Stomach (tissue), 9 donors: ENCODE measurements around the gene MFNG. TPM values are rescaled to one million over a fixed set of nuclear protein-coding genes. Genes with fewer than 3 reads are reported as not detected.
A peak's percentile ranks its signal among the peaks of the same experiment; 100 is the strongest.

Experiments used
- DNase-seq, 2 donors: peaks; one replicate each; pipeline versions ENCODE4 v3.0.0 to v3.0.0-alpha.2; 2013 to 2019
- H3K27ac ChIP-seq, 5 donors: fragments of 200-600 bp in 4 of 5; sonication (generic) in 4 of 5; one replicate each; pipeline ENCODE4 v1.5.1; 2013 to 2019; ENCODE audit warnings: mild to moderate bottlenecking in 1 of 5, moderate library complexity in 1 of 5
- H3K27me3 ChIP-seq, 3 donors: fragments of 200-600 bp; sonication (generic); one replicate each; pipeline ENCODE4 v1.5.1; 2017 to 2019; ENCODE audit warnings: mixed run types in 1 of 3
- H3K36me3 ChIP-seq, 4 donors: fragments of 200-600 bp; sonication (generic); 1 replicate in 3 of 4; 2 replicates in 1 of 4; pipeline ENCODE4 v1.5.1; 2016 to 2019
- H3K4me1 ChIP-seq, 4 donors: fragments of 200-600 bp; sonication (generic); one replicate each; pipeline ENCODE4 v1.5.1; 2016 to 2019
- H3K4me3 ChIP-seq, 4 donors: fragments of 200-600 bp; sonication (generic) in 3 of 4; one replicate each; pipeline ENCODE4 v1.5.1; 2016 to 2019; ENCODE audit warnings: mild to moderate bottlenecking in 1 of 4
- H3K9me3 ChIP-seq, 4 donors: fragments of 200-600 bp; sonication (generic); one replicate each; pipeline ENCODE4 v1.5.1; 2016 to 2019
- EP300 ChIP-seq: sonication (generic); formaldehyde crosslinking; IDR thresholded peaks from one replicate; pipeline ENCODE4 v1.6.1; 2017; ENCODE audit warnings: antibody characterized with exemption
- POLR2A ChIP-seq, 4 donors: fragments of 450-650 bp; IDR thresholded peaks; one replicate each; pipeline ENCODE4 v1.6.1; 2016; ENCODE audit warnings: antibody characterized with exemption in 4 of 4, control low read depth in 2 of 4, mild to moderate bottlenecking in 1 of 4, moderate library complexity in 1 of 4
- POLR2AphosphoS5 ChIP-seq, 3 donors: sonication (generic); formaldehyde crosslinking; IDR thresholded peaks; one replicate each; pipeline ENCODE4 v1.6.1; 2016; ENCODE audit warnings: antibody characterized with exemption in 3 of 3
- WGBS, 5 donors: extraction: QIAGEN DNeasy Blood & Tissue Kit in 3 of 5; methylation state at CpG; one replicate each; pipeline versions ENCODE4 v1.1.5 to v1.1.7; 2013 to 2018; 5-methylcytosine and 5-hydroxymethylcytosine counted together
- intact Hi-C: fragments of 100-400 bp; cut with DNase I; formaldehyde crosslinking; loops from one replicate; pipeline ENCODE4 v1.15.1; 2023; ENCODE audit warnings: low total_unique reads
- polyA plus RNA-seq, 3 donors: library from polyadenylated mRNA; stranded (reverse); fragments of 200-250 nt; gene quantifications; one replicate each; pipeline ENCODE4 v1.2.3, GENCODE V29; 2013
- total RNA-seq, 5 donors: library from RNA; depleted of rRNA; stranded (reverse); fragments of >200 nt; gene quantifications; one replicate each; pipeline versions ENCODE4 v1.1.0 to v1.2.3, GENCODE V29; 2014 to 2016
- TF ChIP-seq, protein P1 (sequence below), 7 experiments: fragments of 450-650 bp in 4 of 7; fragments of 200-600 bp in 3 of 7; sonication (generic) in 3 of 7; IDR thresholded peaks; one replicate each; pipeline ENCODE4 v1.5.1; 2016 to 2019; ENCODE audit warnings: antibody characterized with exemption in 7 of 7, control low read depth in 2 of 7, mild to moderate bottlenecking in 1 of 7
- donor health status: healthy with polysubstance abuse.
- donor health status: Bipolar disorder and iron deficiency.
- donor health status: healthy.

MFNG gene
- total and polyA plus RNA-seq, 8 donors = 1.7 to 86.4 (median 8.5) TPM

- peak in 1 of 2 donors; percentile 60 for DNase-seq
- no peaks in the 10 kb centered on the region for H3K9me3 ChIP-seq
- intact Hi-C loops = no loop called here
- H3K27ac ChIP-seq = peak overlapping the region; percentile 59 to 81 (median 73)
- 8 to 21% (median 8%) methylated on average over 36 to 63 of the region's 63 CpGs for WGBS, 5 donors
- peaks cover 5 to 45% (median 33%) of the 10 kb centered on the region in 4 donors for H3K4me1 ChIP-seq
- peaks cover 0 to 21% (median 15%) of the 10 kb centered on the region in 4 donors for H3K36me3 ChIP-seq
- TF ChIP-seq POLR2A (IDR thresholded peaks at IDR 0.05) (no peak), EP300 (no peak), POLR2AphosphoS5 (IDR thresholded peaks at IDR 0.05) (no peak)
- TF ChIP-seq, protein P1, sequence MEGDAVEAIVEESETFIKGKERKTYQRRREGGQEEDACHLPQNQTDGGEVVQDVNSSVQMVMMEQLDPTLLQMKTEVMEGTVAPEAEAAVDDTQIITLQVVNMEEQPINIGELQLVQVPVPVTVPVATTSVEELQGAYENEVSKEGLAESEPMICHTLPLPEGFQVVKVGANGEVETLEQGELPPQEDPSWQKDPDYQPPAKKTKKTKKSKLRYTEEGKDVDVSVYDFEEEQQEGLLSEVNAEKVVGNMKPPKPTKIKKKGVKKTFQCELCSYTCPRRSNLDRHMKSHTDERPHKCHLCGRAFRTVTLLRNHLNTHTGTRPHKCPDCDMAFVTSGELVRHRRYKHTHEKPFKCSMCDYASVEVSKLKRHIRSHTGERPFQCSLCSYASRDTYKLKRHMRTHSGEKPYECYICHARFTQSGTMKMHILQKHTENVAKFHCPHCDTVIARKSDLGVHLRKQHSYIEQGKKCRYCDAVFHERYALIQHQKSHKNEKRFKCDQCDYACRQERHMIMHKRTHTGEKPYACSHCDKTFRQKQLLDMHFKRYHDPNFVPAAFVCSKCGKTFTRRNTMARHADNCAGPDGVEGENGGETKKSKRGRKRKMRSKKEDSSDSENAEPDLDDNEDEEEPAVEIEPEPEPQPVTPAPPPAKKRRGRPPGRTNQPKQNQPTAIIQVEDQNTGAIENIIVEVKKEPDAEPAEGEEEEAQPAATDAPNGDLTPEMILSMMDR (IDR thresholded peaks at IDR 0.05) = no peak
- peaks cover 0 to 53% (median 7%) of the 10 kb centered on the region in 3 donors for H3K27me3 ChIP-seq
- peak overlapping the region; percentile 56 to 82 (median 70) for H3K4me3 ChIP-seq
These were observed 32.5 kb upstream of the MFNG start for GRCh38 chr22:37518509-37519267.

DNA sequence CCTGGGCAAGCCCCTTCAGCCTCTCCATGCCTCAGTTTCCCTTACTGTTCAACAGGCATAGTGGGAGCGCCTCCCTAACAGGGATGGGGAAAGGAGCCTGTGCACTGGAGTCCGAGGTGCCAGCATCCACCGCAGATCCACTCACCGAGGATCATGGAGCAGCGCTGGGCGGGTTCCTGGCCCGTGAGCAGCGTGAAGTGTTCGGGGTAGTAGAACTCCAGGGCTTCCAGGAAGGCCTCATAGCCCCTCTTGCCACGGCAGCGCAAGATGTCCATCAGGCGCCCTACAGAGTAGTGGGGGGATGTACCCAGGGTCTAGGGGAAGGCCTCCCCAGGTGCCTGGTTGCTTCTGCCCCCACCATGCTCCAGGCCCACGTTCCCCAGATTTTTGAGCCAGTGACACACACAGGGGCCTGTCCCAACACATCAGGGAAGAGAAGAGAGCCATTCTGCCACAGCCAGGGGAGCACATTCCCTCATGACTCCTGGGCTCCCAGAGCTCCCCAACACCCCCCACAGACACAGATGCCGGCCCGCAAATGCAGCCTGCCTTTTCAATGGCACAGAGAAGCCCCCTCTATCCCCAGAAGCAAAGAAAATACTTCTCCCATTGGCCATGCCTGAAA lies 31.8 kb upstream of the MFNG start:
- peaks cover 5 to 53% (median 34%) of the 10 kb centered on the region in 4 donors for H3K4me1 ChIP-seq
- peak overlapping the region; percentile 56 to 82 (median 70) for H3K4me3 ChIP-seq
- no peaks in the 10 kb centered on the region for H3K9me3 ChIP-seq
- TF ChIP-seq EP300 (no peak), POLR2A (IDR thresholded peaks at IDR 0.05) (no peak), POLR2AphosphoS5 (IDR thresholded peaks at IDR 0.05) (no peak)
- TF ChIP-seq, protein P1 (IDR thresholded peaks at IDR 0.05) = no peak
- peaks cover 0 to 21% (median 15%) of the 10 kb centered on the region in 4 donors for H3K36me3 ChIP-seq
- no peak for DNase-seq
- H3K27ac ChIP-seq = peak overlapping the region in 3 of 5 donors; percentile 73 to 81 (median 78)
- intact Hi-C loops = no loop called here
- H3K27me3 ChIP-seq = peaks cover 0 to 58% (median 7%) of the 10 kb centered on the region in 3 donors
- WGBS, 5 donors = 84 to 91% (median 86%) methylated on average over 15 of the region's 15 CpGs

DNA sequence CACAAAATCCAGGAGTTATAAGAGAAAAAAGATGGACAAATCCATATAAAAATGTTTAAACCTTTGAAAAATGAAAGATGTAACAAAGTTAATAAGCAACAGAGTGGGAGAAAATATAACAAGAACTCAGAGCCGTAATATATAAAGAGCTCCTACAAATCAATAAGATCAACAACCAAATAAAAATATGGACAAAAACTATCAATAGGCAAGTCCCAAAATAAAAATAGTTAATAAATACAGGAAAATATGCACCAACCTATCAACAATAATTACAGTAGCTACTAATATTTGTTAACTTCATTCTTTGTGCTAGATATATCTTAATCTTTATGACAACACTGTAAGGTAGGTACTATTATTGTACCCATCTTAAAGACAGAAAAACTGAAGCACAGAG lies 30.3 kb upstream of the MFNG start:
- peaks cover 5 to 61% (median 40%) of the 10 kb centered on the region in 4 donors for H3K4me1 ChIP-seq
- intact Hi-C loops = no loop called here
- H3K9me3 ChIP-seq = no peaks in the 10 kb centered on the region
- H3K27me3 ChIP-seq = peaks cover 0 to 45% (median 7%) of the 10 kb centered on the region in 3 donors
- 56 to 100% (median 94%) methylated on average over 1 of the region's 1 CpG for WGBS, 5 donors
- no peak overlapping the region for H3K4me3 ChIP-seq
- TF ChIP-seq, protein P1 (IDR thresholded peaks at IDR 0.05) = no peak
- TF ChIP-seq POLR2A (IDR thresholded peaks at IDR 0.05) (no peak), EP300 (no peak), POLR2AphosphoS5 (IDR thresholded peaks at IDR 0.05) (no peak)
- DNase-seq = no peak
- peaks cover 0 to 21% (median 15%) of the 10 kb centered on the region in 4 donors for H3K36me3 ChIP-seq
- no peak overlapping the region for H3K27ac ChIP-seq

DNA sequence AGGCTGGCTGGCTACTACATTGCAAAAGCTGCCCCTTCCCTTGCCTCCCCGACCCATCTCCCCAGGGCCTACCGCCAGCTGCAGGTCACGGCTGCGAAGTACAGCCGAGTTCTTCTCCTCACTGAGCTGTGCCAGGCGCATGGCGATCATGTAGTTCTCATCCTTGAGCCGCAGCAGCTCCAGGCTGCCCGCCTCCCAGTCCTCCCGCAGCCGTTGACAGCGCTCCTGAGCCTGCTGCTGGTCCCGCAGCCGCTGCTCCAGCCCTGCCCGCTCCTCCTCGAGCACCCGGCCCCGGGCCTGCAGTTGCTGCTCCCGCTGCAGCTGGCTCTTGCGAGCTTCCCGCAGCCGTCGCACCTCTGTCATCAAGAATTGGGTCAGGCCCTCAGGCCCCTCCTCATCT lies 29.7 kb upstream of the MFNG start:
- no peak for DNase-seq
- no peak overlapping the region for H3K27ac ChIP-seq
- H3K4me3 ChIP-seq = no peak overlapping the region
- 93 to 97% (median 95%) methylated on average over 13 to 23 of the region's 23 CpGs for WGBS, 5 donors
- peaks cover 0 to 39% (median 7%) of the 10 kb centered on the region in 3 donors for H3K27me3 ChIP-seq
- intact Hi-C loops = no loop called here
- TF ChIP-seq POLR2A (IDR thresholded peaks at IDR 0.05) = no peak
- H3K36me3 ChIP-seq = peaks cover 0 to 21% (median 15%) of the 10 kb centered on the region in 4 donors
- peaks cover 5 to 56% (median 36%) of the 10 kb centered on the region in 4 donors for H3K4me1 ChIP-seq
- H3K9me3 ChIP-seq = no peaks in the 10 kb centered on the region
